Placental pericyte (primary cell): ENCODE data around the gene CCDC73. TPM values are rescaled to one million over a fixed set of nuclear protein-coding genes. Genes with fewer than 3 reads are reported as not detected.

ENCODE experiments used
- total RNA-seq: library from RNA; depleted of rRNA; stranded (reverse); fragments of >200 nt; gene quantifications from 2 replicates; pipeline ENCODE4 v1.2.3, GENCODE V29; 2012

Gene CCDC73
- not detected in 2 replicates for total RNA-seq

DNA sequence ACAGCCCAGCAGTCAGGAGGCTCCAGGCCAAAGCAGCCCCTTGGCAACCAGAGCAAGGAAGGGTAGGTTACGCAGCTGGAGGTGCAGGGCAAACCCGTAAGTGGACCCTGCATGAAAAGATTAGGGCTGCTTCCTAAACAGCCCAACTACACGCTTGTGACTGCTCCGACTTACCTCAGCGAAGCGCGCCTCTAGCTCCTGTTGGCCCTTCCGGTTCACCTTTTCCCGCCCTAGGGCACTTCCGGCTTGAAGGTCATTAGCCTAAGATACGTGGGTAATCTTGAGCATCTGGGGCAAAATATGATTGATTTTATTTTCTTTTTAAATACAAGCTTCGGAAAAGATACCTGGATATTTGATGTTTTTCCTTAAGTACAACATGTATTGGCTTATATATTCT lies at the start of gene CCDC73:
Gene CCDC73 (minus strand): TSS at position 224 of the 400 bp plus-strand sequence. CDS start 34,419 bp downstream, outside the sequence.

GRCh38 chr11:32829680-32830412 lies 35.4 kb upstream of the CCDC73 start, which contains the start of gene PRRG4:
Gene PRRG4, plus strand, starts transcription at chr11:32829927. Its CDS starts 603 bp downstream, at chr11:32830530.

DNA sequence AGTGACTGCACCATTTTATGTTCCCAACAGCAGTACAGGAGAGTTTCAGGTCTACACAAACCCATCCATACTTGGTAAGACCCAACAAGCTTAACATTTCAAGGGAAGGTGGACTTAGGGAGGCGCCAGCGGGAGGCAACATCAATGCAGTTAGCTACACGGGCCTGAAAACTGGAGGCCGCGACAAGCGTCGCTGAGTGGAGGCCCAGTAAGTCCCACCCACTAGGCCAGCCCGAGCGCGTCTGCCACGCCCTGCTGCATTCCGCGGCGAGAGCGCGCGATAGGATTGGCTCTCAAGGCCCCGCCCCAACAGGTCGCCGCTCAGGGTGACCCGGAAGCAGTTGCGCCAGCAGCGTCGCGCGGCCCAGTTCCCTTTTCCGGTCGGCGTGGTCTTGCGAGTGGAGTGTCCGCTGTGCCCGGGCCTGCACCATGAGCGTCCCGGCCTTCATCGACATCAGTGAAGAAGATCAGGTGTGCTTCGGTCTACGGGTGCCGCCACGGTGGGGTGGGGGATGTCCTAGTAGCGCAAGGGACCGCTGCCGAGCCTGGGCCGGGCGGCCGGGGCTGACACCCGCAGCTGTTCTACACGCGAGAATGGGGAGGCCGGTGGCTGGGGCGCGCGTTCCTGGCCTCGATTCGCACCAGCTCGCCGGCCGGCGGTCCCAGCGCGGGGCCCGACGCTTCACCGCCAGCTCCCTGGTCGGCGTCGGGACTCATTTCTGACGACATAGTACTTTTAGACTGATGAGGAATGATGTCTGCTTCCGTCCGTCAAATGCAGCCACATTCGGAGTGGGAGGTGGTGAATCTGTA lies 210.8 kb downstream of the CCDC73 start, which contains the start of gene EIF3M:
Gene EIF3M (plus strand): TSS at position 373 of the 813 bp plus-strand sequence. CDS start 57 bp downstream, at position 430.

Other genes with a start within 250 kb of the CCDC73 start
- 452 and 673 TPM in 2 replicates for gene EIF3M, start 210.8 kb downstream of the CCDC73 start, total RNA-seq
- gene PRRG4, start 35.3 kb upstream of the CCDC73 start, total RNA-seq: under 0.01 TPM in 1 of 2 replicates, not detected in the other
- 15.3 and 24.5 TPM in 2 replicates for gene QSER1, start 98.1 kb upstream of the CCDC73 start, total RNA-seq
- gene DEPDC7, start 221.2 kb upstream of the CCDC73 start, total RNA-seq: 2.6 and 16.8 TPM in 2 replicates
- 24.9 and 41.2 TPM in 2 replicates for gene TCP11L1, start 244.9 kb upstream of the CCDC73 start, total RNA-seq